HEK293 (cell line): ENCODE measurements around the gene SERPINB5.

Experiments used
- CTCF ChIA-PET: fragments of 350-600 bp; formaldehyde crosslinking; extraction: SDS; loops from one replicate; lab custom pipeline; 2021; ENCODE audit warnings: antibody characterized with exemption; lab: Yijun Ruan, JAX
- POLR2A ChIA-PET: fragments of 300-600 bp; formaldehyde crosslinking; extraction: SDS; loops from one replicate; lab custom pipeline; 2020; ENCODE audit warnings: antibody characterized with exemption, inconsistent platforms; lab: Yijun Ruan, JAX
- H3K27ac ChIP-seq: fragments of 200-500 bp; sonication (Bioruptor generic); 2 replicates; pipeline ENCODE4 v1.5.1; 2014; ENCODE audit warnings: low read depth, low read length, control low read depth, inconsistent platforms; ENCODE audit errors: extremely low read depth
- H3K36me3 ChIP-seq, 2 experiments: fragments of 200-500 bp in 1 of 2; sonication (Bioruptor generic) in 1 of 2; 1 replicate in 1 of 2; 2 replicates in 1 of 2; pipeline ENCODE4 v1.5.1; 2014 to 2017; ENCODE audit warnings: inconsistent platforms in 2 of 2, low read length in 2 of 2; ENCODE audit not compliant: control insufficient read depth in 2 of 2, insufficient read depth in 1 of 2
- H3K4me1 ChIP-seq: fragments of 200-500 bp; sonication (Bioruptor generic); 2 replicates; pipeline ENCODE4 v1.5.1; 2014; ENCODE audit warnings: mild to moderate bottlenecking, low read length, inconsistent platforms; ENCODE audit not compliant: control insufficient read depth, insufficient read depth
- H3K4me3 ChIP-seq: 2 replicates; pipeline ENCODE4 v1.5.1; 2011; ENCODE audit warnings: low read depth, mild to moderate bottlenecking, control low read depth, low read length, moderate library complexity
- H3K9me3 ChIP-seq: fragments of 200-500 bp; sonication (Bioruptor generic); 2 replicates; pipeline ENCODE4 v1.5.1; 2014; ENCODE audit warnings: low read depth, low read length, inconsistent platforms; ENCODE audit not compliant: control insufficient read depth, insufficient read depth
- FEZF1 ChIP-seq: fragments of 450-650 bp; formaldehyde crosslinking; IDR thresholded peaks from 2 replicates; pipeline ENCODE4 v1.5.1; 2016; ENCODE audit warnings: missing biosample characterization, missing genetic modification characterization
- HOXA7 ChIP-seq: sonication (generic); formaldehyde crosslinking; IDR thresholded peaks from 2 replicates; pipeline ENCODE4 v1.8.1; 2022; ENCODE audit warnings: missing genetic modification reagents, borderline replicate concordance
- KLF16 ChIP-seq: fragments of 450-650 bp; formaldehyde crosslinking; IDR thresholded peaks from 2 replicates; pipeline ENCODE4 v1.5.1; 2017; ENCODE audit warnings: missing biosample characterization, missing genetic modification characterization
- PRDM4 ChIP-seq: fragments of 450-650 bp; formaldehyde crosslinking; IDR thresholded peaks from 2 replicates; pipeline ENCODE4 v1.5.1; 2017; ENCODE audit warnings: missing biosample characterization, missing genetic modification characterization
- REPIN1 ChIP-seq: fragments of 450-650 bp; formaldehyde crosslinking; IDR thresholded peaks from 2 replicates; pipeline ENCODE4 v1.5.1; 2017; ENCODE audit warnings: missing biosample characterization, missing genetic modification characterization, low read depth
- SP7 ChIP-seq: fragments of 450-650 bp; formaldehyde crosslinking; IDR thresholded peaks from 2 replicates; pipeline ENCODE4 v1.5.1; 2016; ENCODE audit warnings: missing biosample characterization, missing genetic modification characterization
- ZBTB1 ChIP-seq: fragments of 450-650 bp; formaldehyde crosslinking; IDR thresholded peaks from 2 replicates; pipeline ENCODE4 v1.5.1; 2016; ENCODE audit warnings: missing biosample characterization, missing genetic modification characterization
- ZBTB7A ChIP-seq: fragments of 450-650 bp; formaldehyde crosslinking; IDR thresholded peaks from 2 replicates; pipeline ENCODE4 v1.5.1; 2016; ENCODE audit warnings: low read depth, missing biosample characterization, missing genetic modification characterization
- ZBTB8A ChIP-seq: fragments of 450-650 bp; formaldehyde crosslinking; IDR thresholded peaks from 2 replicates; pipeline ENCODE4 v1.5.1; 2016; ENCODE audit warnings: missing biosample characterization, missing genetic modification characterization
- ZFHX2 ChIP-seq: fragments of 450-650 bp; formaldehyde crosslinking; conservative IDR thresholded peaks from 2 replicates; pipeline ENCODE4 v1.5.1; 2016; ENCODE audit warnings: missing biosample characterization, missing genetic modification characterization
- ZNF19 ChIP-seq: fragments of 450-650 bp; formaldehyde crosslinking; IDR thresholded peaks from 2 replicates; pipeline ENCODE4; 2016; ENCODE audit warnings: missing biosample characterization, missing genetic modification characterization, low read depth
- ZNF221 ChIP-seq: fragments of 450-650 bp; formaldehyde crosslinking; IDR thresholded peaks from 2 replicates; pipeline ENCODE4 v1.5.1; 2017; ENCODE audit warnings: missing biosample characterization, missing genetic modification characterization, borderline replicate concordance
- ZNF223 ChIP-seq: fragments of 450-650 bp; formaldehyde crosslinking; IDR thresholded peaks from 2 replicates; pipeline ENCODE4 v1.5.1; 2016; ENCODE audit warnings: missing biosample characterization, missing genetic modification characterization
- ZNF292 ChIP-seq: fragments of 450-650 bp; formaldehyde crosslinking; IDR thresholded peaks from 2 replicates; pipeline ENCODE4 v1.5.1; 2016; ENCODE audit warnings: low read depth, missing biosample characterization, missing genetic modification characterization, borderline replicate concordance
- ZNF324 ChIP-seq: fragments of 450-650 bp; formaldehyde crosslinking; IDR thresholded peaks from 2 replicates; pipeline ENCODE4 v1.5.1; 2016; ENCODE audit warnings: missing biosample characterization, missing genetic modification characterization
- ZNF423 ChIP-seq: fragments of 450-650 bp; formaldehyde crosslinking; IDR thresholded peaks from 2 replicates; pipeline ENCODE4 v1.5.1; 2016; ENCODE audit warnings: missing biosample characterization, missing genetic modification characterization
- ZNF555 ChIP-seq: fragments of 450-650 bp; formaldehyde crosslinking; conservative IDR thresholded peaks from 2 replicates; pipeline ENCODE4 v1.5.1; 2017; ENCODE audit warnings: missing biosample characterization, mild to moderate bottlenecking, missing genetic modification characterization, inconsistent platforms
- ZNF571 ChIP-seq: fragments of 450-650 bp; formaldehyde crosslinking; IDR thresholded peaks from 2 replicates; pipeline ENCODE4 v1.5.0; 2017; ENCODE audit warnings: missing biosample characterization, missing genetic modification characterization
- ZNF777 ChIP-seq: fragments of 450-650 bp; formaldehyde crosslinking; IDR thresholded peaks from 2 replicates; pipeline ENCODE4 v1.5.1; 2017; ENCODE audit warnings: missing biosample characterization, missing genetic modification characterization, borderline replicate concordance
- ZNF785 ChIP-seq: fragments of 450-650 bp; formaldehyde crosslinking; IDR thresholded peaks from 2 replicates; pipeline ENCODE4 v1.5.1; 2016; ENCODE audit warnings: missing biosample characterization, missing genetic modification characterization
- ZNF791 ChIP-seq: fragments of 450-650 bp; formaldehyde crosslinking; IDR thresholded peaks from 2 replicates; pipeline ENCODE4 v1.5.1; 2016; ENCODE audit warnings: missing biosample characterization, missing genetic modification characterization
- ZNF792 ChIP-seq: fragments of 450-650 bp; formaldehyde crosslinking; IDR thresholded peaks from 2 replicates; pipeline ENCODE4 v1.5.1; 2016; ENCODE audit warnings: missing biosample characterization, missing genetic modification characterization
- ZSCAN23 ChIP-seq: fragments of 450-650 bp; formaldehyde crosslinking; IDR thresholded peaks from 2 replicates; pipeline ENCODE4 v1.5.1; 2016; ENCODE audit warnings: missing biosample characterization, missing genetic modification characterization
- ZSCAN30 ChIP-seq: fragments of 450-650 bp; IDR thresholded peaks from 2 replicates; pipeline ENCODE4 v1.5.1; 2018; ENCODE audit warnings: missing biosample characterization, mild to moderate bottlenecking, missing genetic modification characterization, moderate library complexity

SERPINB5 gene

GRCh38 chr18:63544017-63544416, 67.3 kb downstream of the SERPINB5 start:
- ChIA-PET CTCF (interaction anchor here (1.1 to 1.5 kb wide), 2 partner anchors 26 to 34 kb away, joined by 4 to 6 read pairs; no protein-coding TSS in a partner anchor), POLR2A (no interaction called here)
- H3K4me1 ChIP-seq, result peaks cover 6% of the 10 kb centered on the region; the same call in 1 of the 2 replicates
- H3K9me3 ChIP-seq, result no peaks in the 10 kb centered on the region
- TF ChIP-seq SP7 (tag by site-specific recombination), result no peak
- TF ChIP-seq ZNF791 (tag by site-specific recombination), result no peak
- TF ChIP-seq PRDM4, result no peak
- TF ChIP-seq REPIN1, result no peak
- TF ChIP-seq ZNF555 (tag by site-specific recombination), result no peak
- TF ChIP-seq ZNF324 (tag by site-specific recombination), result no peak
- TF ChIP-seq ZSCAN30 (tag by site-specific recombination), result no peak
- no peaks in the 10 kb centered on the region for H3K36me3 ChIP-seq
- no peak overlapping the region for H3K4me3 ChIP-seq
- no peak overlapping the region for H3K27ac ChIP-seq

GRCh38 chr18:63545000-63545399, 68.2 kb downstream of the SERPINB5 start:
- H3K36me3 ChIP-seq, result no peaks in the 10 kb centered on the region
- TF ChIP-seq ZNF19 (no peak), ZNF223 (tag by site-specific recombination) (no peak), FEZF1 (tag by site-specific recombination) (peak; percentile 42), KLF16 (no peak), ZNF221 (tag by site-specific recombination) (no peak), ZBTB7A (tag by site-specific recombination) (no peak), ZNF792 (tag by site-specific recombination) (no peak), ZSCAN23 (tag by site-specific recombination) (no peak)
- TF ChIP-seq, all 188 proteins: peak for 1
- H3K4me1 ChIP-seq, result peaks cover 6% of the 10 kb centered on the region; the same call in 1 of the 2 replicates
- no peak overlapping the region for H3K27ac ChIP-seq
- ChIA-PET POLR2A (no interaction called here), CTCF (interaction anchor here (0.6 to 1.8 kb wide), 6 partner anchors 15 to 943 kb away, joined by 3 to 6 read pairs (median 4); no protein-coding TSS in a partner anchor)
- H3K9me3 ChIP-seq, result no peaks in the 10 kb centered on the region
- no peak overlapping the region for H3K4me3 ChIP-seq

GRCh38 chr18:63550068-63550467, 73.3 kb downstream of the SERPINB5 start:
- ChIA-PET POLR2A (no interaction called here), CTCF (interaction anchor here (0.6 to 4.1 kb wide), 6 partner anchors 28 to 414 kb away, joined by 3 to 25 read pairs (median 4); no protein-coding TSS in a partner anchor)
- Histone ChIP-seq H3K4me3 (no peak overlapping the region), H3K4me1 (peaks cover 4% of the 10 kb centered on the region; the same call in 1 of the 2 replicates), H3K9me3 (no peaks in the 10 kb centered on the region), H3K27ac (no peak overlapping the region), H3K36me3 (no peaks in the 10 kb centered on the region)
- TF ChIP-seq ZNF292 (tag by site-specific recombination) (no peak), ZNF777 (no peak), ZNF571 (tag by site-specific recombination) (no peak), ZBTB8A (tag by site-specific recombination) (no peak), ZFHX2 (tag by site-specific recombination) (no peak), REPIN1 (no peak), ZNF785 (tag by site-specific recombination) (no peak), ZNF423 (tag by site-specific recombination) (no peak), HOXA7 (CRISPR knock-in tag) (no peak), ZBTB1 (no peak)
